Mesenchymal stem cell (in vitro differentiated cells and primary cell): ENCODE results near the gene SNX30.

ENCODE experiments used
- DNase-seq: peaks from one replicate; pipeline ENCODE4 v3.0.0-alpha.2; 2013
- H2AFZ ChIP-seq: one replicate; pipeline ENCODE4 v1.6.1; 2013; ENCODE audit warnings: low read depth, mild to moderate bottlenecking, control low read depth, inconsistent platforms, low read length, moderate library complexity
- H2AK5ac ChIP-seq: 2 replicates; pipeline ENCODE4 v1.6.1; 2013; ENCODE audit warnings: low read length, moderate library complexity, mild to moderate bottlenecking, inconsistent platforms; ENCODE audit not compliant: severe bottlenecking
- H2BK120ac ChIP-seq: one replicate; pipeline ENCODE4 v1.6.1; 2013; ENCODE audit warnings: low read depth, mild to moderate bottlenecking, inconsistent platforms, low read length, moderate library complexity
- H2BK12ac ChIP-seq, 2 experiments: one replicate each; pipeline ENCODE4 v1.6.1; 2013; ENCODE audit warnings: inconsistent platforms in 2 of 2, low read length in 2 of 2, mild to moderate bottlenecking in 2 of 2, moderate library complexity in 2 of 2, control low read depth in 1 of 2
- H2BK15ac ChIP-seq: one replicate; pipeline ENCODE4 v1.6.1; 2013; ENCODE audit warnings: mild to moderate bottlenecking, low read depth, inconsistent platforms; ENCODE audit not compliant: poor library complexity, severe bottlenecking
- H2BK5ac ChIP-seq: 2 replicates; pipeline ENCODE4 v1.6.1; 2013; ENCODE audit warnings: low read depth, mild to moderate bottlenecking, low read length, control low read depth, inconsistent platforms; ENCODE audit not compliant: poor library complexity, severe bottlenecking
- H3K14ac ChIP-seq, 2 experiments: one replicate each; pipeline ENCODE4 v1.6.1; 2013; ENCODE audit warnings: inconsistent platforms in 2 of 2, low read length in 2 of 2, control low read depth in 1 of 2, mild to moderate bottlenecking in 1 of 2, moderate library complexity in 1 of 2
- H3K18ac ChIP-seq, 2 experiments: one replicate each; pipeline ENCODE4 v1.6.1; 2013; ENCODE audit warnings: inconsistent platforms in 2 of 2, low read length in 2 of 2, control low read depth in 1 of 2, low read depth in 1 of 2, mild to moderate bottlenecking in 1 of 2
- H3K23ac ChIP-seq, 2 experiments: one replicate each; pipeline ENCODE4 v1.6.1; 2013; ENCODE audit warnings: inconsistent platforms in 2 of 2, low read length in 2 of 2, mild to moderate bottlenecking in 2 of 2, moderate library complexity in 2 of 2, control low read depth in 1 of 2
- H3K27ac ChIP-seq: 2 replicates; pipeline ENCODE4 v1.5.1; 2013; ENCODE audit warnings: mild to moderate bottlenecking, moderate library complexity, low read length, control low read depth, inconsistent platforms; ENCODE audit not compliant: poor library complexity, severe bottlenecking
- H3K27me3 ChIP-seq, 2 experiments: 2 replicates each; pipeline versions ENCODE4 v1.6.1 to v1.7.0; 2013; ENCODE audit warnings: low read length in 2 of 2, mild to moderate bottlenecking in 2 of 2, moderate library complexity in 2 of 2, control low read depth in 1 of 2, inconsistent platforms in 1 of 2; ENCODE audit not compliant: control insufficient read depth in 1 of 2, insufficient read depth in 1 of 2
- H3K36me3 ChIP-seq, 2 experiments: 2 replicates each; pipeline versions ENCODE4 v1.6.1 to v1.7.0; 2013; ENCODE audit warnings: low read length in 2 of 2, control low read depth in 1 of 2, inconsistent platforms in 1 of 2, low read depth in 1 of 2, mild to moderate bottlenecking in 1 of 2; ENCODE audit not compliant: insufficient read depth in 2 of 2, control insufficient read depth in 1 of 2
- H3K4ac ChIP-seq, 2 experiments: one replicate each; pipeline ENCODE4 v1.6.1; 2013; ENCODE audit warnings: inconsistent platforms in 2 of 2, low read length in 2 of 2, mild to moderate bottlenecking in 2 of 2, moderate library complexity in 2 of 2, control low read depth in 1 of 2, low read depth in 1 of 2
- H3K4me1 ChIP-seq: 2 replicates; pipeline ENCODE4 v1.6.1; 2013; ENCODE audit warnings: low read depth, low read length, control low read depth; ENCODE audit not compliant: control insufficient read depth, insufficient read depth
- H3K4me2 ChIP-seq: 2 replicates; pipeline ENCODE4 v1.6.1; 2013; ENCODE audit warnings: low read length, mild to moderate bottlenecking, inconsistent platforms; ENCODE audit not compliant: poor library complexity, severe bottlenecking
- H3K4me3 ChIP-seq, 2 experiments: 2 replicates each; pipeline versions ENCODE4 v1.5.1 to v1.7.0; 2013; ENCODE audit warnings: low read length in 2 of 2, mild to moderate bottlenecking in 2 of 2, control low read depth in 1 of 2, low read depth in 1 of 2; ENCODE audit not compliant: insufficient read depth in 1 of 2
- H3K79me1 ChIP-seq: replicated peaks from 2 replicates; pipeline ENCODE4 v1.6.1; 2013; ENCODE audit warnings: mild to moderate bottlenecking, control low read depth, low read length, inconsistent platforms; ENCODE audit not compliant: poor library complexity, severe bottlenecking
- H3K9ac ChIP-seq: 2 replicates; pipeline ENCODE4 v1.7.0; 2013; ENCODE audit warnings: mild to moderate bottlenecking, low read length, moderate library complexity
- H3K9me3 ChIP-seq: 2 replicates; pipeline ENCODE4 v1.7.0; 2013; ENCODE audit warnings: mild to moderate bottlenecking, low read length; ENCODE audit not compliant: control insufficient read depth
- H4K8ac ChIP-seq: one replicate; pipeline ENCODE4 v1.6.1; 2013; ENCODE audit warnings: inconsistent platforms, mild to moderate bottlenecking, low read length, moderate library complexity
- H4K91ac ChIP-seq: one replicate; pipeline ENCODE4 v1.6.1; 2013; ENCODE audit warnings: mild to moderate bottlenecking, low read length, inconsistent platforms
- WGBS: methylation state at CpG from one replicate; pipeline ENCODE4 v1.1.7; 2013; ENCODE audit warnings: mixed read lengths; 5-methylcytosine and 5-hydroxymethylcytosine counted together

The SNX30 gene

GRCh38 chr9:112864982-112865381 lies 114.4 kb downstream of the SNX30 start:
- H3K9me3 ChIP-seq = no peaks in the 10 kb centered on the region
- H3K23ac ChIP-seq = no peak overlapping the region
- no peak overlapping the region for H3K9ac ChIP-seq
- no peak overlapping the region for H3K27ac ChIP-seq
- H2BK120ac ChIP-seq = no peak overlapping the region
- no peak overlapping the region for H4K8ac ChIP-seq
- H3K27me3 ChIP-seq = no peaks in the 10 kb centered on the region
- H3K4me2 ChIP-seq = no peak overlapping the region
- H3K4me3 ChIP-seq = peak overlapping the region in 1 of 2 experiments; percentile 14
- H2BK5ac ChIP-seq = no peak overlapping the region
- H3K79me1 ChIP-seq = no peaks in the 10 kb centered on the region
- peak overlapping the region; percentile 1 for H4K91ac ChIP-seq
- no peak overlapping the region for H2BK12ac ChIP-seq
- peaks cover 4% of the 10 kb centered on the region for H3K4me1 ChIP-seq
- H2AFZ ChIP-seq = no peak overlapping the region
- no peak overlapping the region for H3K18ac ChIP-seq
- H3K36me3 ChIP-seq = peaks cover 16 to 25% of the 10 kb centered on the region in 2 experiments
- WGBS = 95% methylated on average over 7 of the region's 7 CpGs
- no peak overlapping the region for H2BK15ac ChIP-seq
- H3K4ac ChIP-seq = no peak overlapping the region
- no peak for DNase-seq
- H3K14ac ChIP-seq = no peak overlapping the region
- no peak overlapping the region for H2AK5ac ChIP-seq

GRCh38 chr9:112866662-112867274 lies 116.2 kb downstream of the SNX30 start:
- Histone ChIP-seq H3K27me3 (no peaks in the 10 kb centered on the region), H3K9me3 (no peaks in the 10 kb centered on the region), H3K23ac (no peak overlapping the region), H3K4ac (no peak overlapping the region), H3K14ac (no peak overlapping the region), H2AFZ (no peak overlapping the region), H2BK5ac (no peak overlapping the region), H3K18ac (no peak overlapping the region), H3K36me3 (peaks cover 22 to 36% of the 10 kb centered on the region in 2 experiments), H2BK120ac (no peak overlapping the region), H3K4me3 (no peak overlapping the region), H4K8ac (no peak overlapping the region), H2BK12ac (no peak overlapping the region), H3K4me1 (peaks cover 4% of the 10 kb centered on the region), H3K9ac (no peak overlapping the region), H3K79me1 (no peaks in the 10 kb centered on the region), H2BK15ac (no peak overlapping the region), H3K4me2 (no peak overlapping the region), H4K91ac (no peak overlapping the region), H2AK5ac (no peak overlapping the region), H3K27ac (no peak overlapping the region)
- peak; percentile 88 for DNase-seq
- WGBS = 82% methylated on average over 1 of the region's 1 CpG

DNA sequence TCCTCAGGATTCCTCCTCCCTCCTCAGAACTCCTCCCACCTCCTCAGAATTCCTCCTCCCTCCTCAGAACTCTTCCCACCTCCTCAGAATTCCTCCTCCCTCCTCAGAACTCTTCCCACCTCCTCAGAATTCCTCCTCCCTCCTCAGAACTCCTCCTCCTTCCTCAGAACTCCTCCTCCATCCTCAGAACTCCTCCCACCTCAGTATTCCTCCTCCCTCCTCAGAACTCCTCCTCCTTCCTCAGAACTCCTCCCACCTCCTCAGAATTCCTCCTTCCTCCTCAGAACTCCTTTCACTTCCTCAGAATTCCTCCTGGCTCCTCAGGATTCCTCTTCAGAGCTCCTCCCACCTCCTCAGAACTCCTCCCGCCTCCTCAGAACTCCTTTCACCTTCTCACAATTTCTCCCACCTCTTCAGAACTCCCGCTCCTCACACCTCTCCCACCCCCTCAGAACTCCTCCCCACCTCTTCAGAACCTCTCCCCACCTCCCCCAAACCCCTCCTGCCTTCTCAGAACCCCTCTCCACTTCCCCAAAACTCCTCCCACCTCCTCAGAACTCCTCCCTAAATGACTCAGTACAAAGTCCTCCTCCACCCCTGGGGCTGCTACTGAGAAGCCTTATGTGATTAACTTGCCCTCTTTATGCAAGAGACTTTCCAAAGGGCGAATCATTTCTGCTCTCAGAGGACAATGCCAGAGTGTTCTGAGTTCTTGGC lies 116.9 kb downstream of the SNX30 start:
- no peak overlapping the region for H2BK12ac ChIP-seq
- peaks cover 22 to 36% of the 10 kb centered on the region in 2 experiments for H3K36me3 ChIP-seq
- no peak overlapping the region for H3K27ac ChIP-seq
- H3K4me2 ChIP-seq = no peak overlapping the region
- H3K79me1 ChIP-seq = no peaks in the 10 kb centered on the region
- no peak overlapping the region for H2BK5ac ChIP-seq
- no peak overlapping the region for H2BK120ac ChIP-seq
- no peak overlapping the region for H3K23ac ChIP-seq
- H4K8ac ChIP-seq = no peak overlapping the region
- H2BK15ac ChIP-seq = no peak overlapping the region
- H3K9me3 ChIP-seq = no peaks in the 10 kb centered on the region
- no peak overlapping the region for H3K9ac ChIP-seq
- 52% methylated on average over 3 of the region's 3 CpGs for WGBS
- H2AK5ac ChIP-seq = no peak overlapping the region
- H3K27me3 ChIP-seq = no peaks in the 10 kb centered on the region
- no peak overlapping the region for H3K4me3 ChIP-seq
- no peak overlapping the region for H3K4ac ChIP-seq
- DNase-seq = peak; percentile 89
- no peak overlapping the region for H3K18ac ChIP-seq
- peaks cover 2% of the 10 kb centered on the region for H3K4me1 ChIP-seq
- no peak overlapping the region for H4K91ac ChIP-seq
- no peak overlapping the region for H3K14ac ChIP-seq
- H2AFZ ChIP-seq = no peak overlapping the region

DNA sequence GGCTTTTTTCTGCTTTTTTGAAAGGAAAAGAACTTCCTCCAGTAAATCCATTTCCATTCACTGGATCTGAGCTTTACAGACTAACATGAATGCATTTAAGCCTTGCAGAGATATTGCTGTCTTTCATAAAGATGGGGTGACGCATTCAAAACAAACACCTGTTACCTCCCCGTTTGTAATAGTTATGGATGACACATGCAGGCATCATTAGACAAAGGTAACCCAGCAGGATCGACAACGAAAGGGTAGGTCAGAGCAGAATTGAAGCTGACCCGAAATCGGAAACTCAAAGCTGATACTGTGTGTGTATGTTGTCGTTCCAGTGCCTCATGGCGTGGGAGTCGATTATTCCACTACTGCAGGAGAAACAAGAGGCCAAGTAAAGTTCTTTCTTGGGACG lies 117.9 kb downstream of the SNX30 start:
- H3K18ac ChIP-seq = no peak overlapping the region
- H3K27ac ChIP-seq = no peak overlapping the region
- over 99% methylated on average over 10 of the region's 10 CpGs for WGBS
- H2BK15ac ChIP-seq = no peak overlapping the region
- no peaks in the 10 kb centered on the region for H3K27me3 ChIP-seq
- peaks cover 22 to 36% of the 10 kb centered on the region in 2 experiments for H3K36me3 ChIP-seq
- H3K4me1 ChIP-seq = peaks cover 2% of the 10 kb centered on the region
- no peak overlapping the region for H2BK5ac ChIP-seq
- no peak overlapping the region for H2AFZ ChIP-seq
- no peaks in the 10 kb centered on the region for H3K79me1 ChIP-seq
- H3K23ac ChIP-seq = no peak overlapping the region
- H3K9me3 ChIP-seq = no peaks in the 10 kb centered on the region
- no peak for DNase-seq
- H3K14ac ChIP-seq = no peak overlapping the region
- no peak overlapping the region for H3K4ac ChIP-seq
- no peak overlapping the region for H2BK120ac ChIP-seq
- H4K8ac ChIP-seq = no peak overlapping the region
- no peak overlapping the region for H3K4me3 ChIP-seq
- no peak overlapping the region for H3K9ac ChIP-seq
- no peak overlapping the region for H2BK12ac ChIP-seq
- no peak overlapping the region for H2AK5ac ChIP-seq
- H4K91ac ChIP-seq = no peak overlapping the region
- H3K4me2 ChIP-seq = no peak overlapping the region
